Measurements from ENCODE around the gene BMPER.

Gene BMPER

DNA sequence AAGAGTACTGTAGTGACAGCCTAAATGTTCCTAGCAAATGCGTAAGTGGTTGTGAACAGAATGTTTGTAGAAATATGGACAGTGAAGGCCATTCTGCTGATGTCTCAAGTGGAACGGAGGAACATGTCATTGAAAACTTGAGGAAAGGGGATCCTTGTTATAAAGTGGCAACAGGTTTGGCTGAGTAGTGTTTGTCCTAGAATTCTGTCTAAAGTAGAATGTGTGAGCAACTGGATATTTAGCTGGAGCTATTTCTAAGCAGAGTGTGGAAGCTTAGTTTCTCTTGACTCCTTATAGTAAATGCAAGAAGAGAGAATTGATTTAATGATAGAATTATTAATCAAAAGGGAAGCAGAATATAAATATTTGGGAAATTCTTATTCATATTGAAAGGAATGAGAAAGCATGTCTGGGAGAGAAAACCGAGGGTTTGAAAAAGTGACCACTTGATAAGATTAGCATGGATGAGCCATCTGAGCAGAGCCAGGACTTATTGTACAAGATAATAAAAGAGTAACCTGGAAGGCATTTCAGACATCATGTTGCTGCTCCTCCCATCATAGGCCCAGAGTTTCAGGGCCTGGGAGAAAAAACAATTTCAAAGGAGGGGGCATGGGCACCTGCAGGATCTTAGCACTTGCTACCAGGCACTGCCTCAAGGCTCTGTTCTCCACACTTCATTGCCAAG is 276.1 kb downstream of the BMPER start:
- DNase-seq (ENCODE audit: low spot score), result no peak

DNA sequence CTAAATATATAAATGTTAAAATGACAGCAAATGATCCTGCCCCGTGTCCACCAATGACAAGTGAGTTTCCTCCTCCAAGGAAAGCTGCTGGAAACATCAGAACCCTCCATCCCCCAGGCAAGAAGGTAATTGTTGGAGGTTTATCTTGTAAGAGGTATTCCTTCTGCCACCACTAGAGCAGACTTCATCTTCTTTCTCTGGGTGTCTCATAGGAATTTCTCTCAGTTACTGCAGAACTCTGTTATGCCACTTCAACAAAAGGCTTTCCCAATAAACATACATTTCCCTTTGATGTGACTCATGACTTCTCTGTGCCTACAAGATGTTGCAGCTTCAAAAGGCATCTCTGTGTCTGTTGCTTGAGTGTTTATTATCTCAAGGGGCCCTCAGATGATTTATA is 279.1 kb downstream of the BMPER start:
- peak; percentile 15 for DNase-seq (ENCODE audit: low spot score)

DNA sequence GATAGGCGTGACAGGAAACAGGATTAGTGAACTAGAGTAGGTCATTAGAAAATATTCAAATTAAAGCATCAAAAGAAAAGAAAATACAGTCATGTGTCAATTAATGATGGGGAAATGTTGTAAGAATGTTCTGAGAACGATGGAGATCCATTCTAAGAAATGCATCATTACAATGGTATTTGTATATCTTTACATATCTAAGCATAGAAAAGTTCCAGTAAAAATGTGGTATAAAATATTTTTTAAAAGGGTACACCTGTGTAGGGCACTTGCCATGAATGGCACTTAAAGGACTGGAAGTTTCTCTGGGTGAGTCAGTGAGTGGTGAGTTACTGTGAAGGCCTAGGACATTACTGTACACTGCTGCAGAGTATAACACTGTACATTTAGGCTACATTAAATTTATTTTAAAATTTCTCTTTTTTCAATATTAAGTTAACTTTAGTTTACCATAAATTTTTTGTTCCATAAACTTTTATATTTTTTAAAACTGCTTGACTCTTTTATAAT is 282.5 kb downstream of the BMPER start:
- DNase-seq (ENCODE audit: low spot score), result no peak

DNA sequence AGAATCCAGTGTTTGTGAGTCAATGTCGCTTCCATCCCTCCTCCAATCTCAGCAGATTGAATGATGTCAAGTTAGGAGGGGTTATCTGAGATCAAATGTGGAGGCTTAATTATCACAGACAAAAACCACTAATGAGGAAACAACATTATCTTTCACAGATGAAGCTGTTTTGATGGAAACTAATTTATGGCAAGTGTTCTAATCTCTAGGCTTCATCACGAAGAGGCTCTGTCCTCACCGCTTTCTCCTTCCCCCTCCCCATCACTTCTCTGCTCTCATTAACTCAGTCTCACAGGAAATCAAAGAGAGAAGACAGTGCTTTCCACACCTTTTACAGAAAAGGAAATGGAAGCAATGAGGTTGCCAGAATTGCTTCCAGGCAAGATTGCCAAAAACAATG is 283.7 kb downstream of the BMPER start:
- DNase-seq (ENCODE audit: low spot score), result no peak

DNA sequence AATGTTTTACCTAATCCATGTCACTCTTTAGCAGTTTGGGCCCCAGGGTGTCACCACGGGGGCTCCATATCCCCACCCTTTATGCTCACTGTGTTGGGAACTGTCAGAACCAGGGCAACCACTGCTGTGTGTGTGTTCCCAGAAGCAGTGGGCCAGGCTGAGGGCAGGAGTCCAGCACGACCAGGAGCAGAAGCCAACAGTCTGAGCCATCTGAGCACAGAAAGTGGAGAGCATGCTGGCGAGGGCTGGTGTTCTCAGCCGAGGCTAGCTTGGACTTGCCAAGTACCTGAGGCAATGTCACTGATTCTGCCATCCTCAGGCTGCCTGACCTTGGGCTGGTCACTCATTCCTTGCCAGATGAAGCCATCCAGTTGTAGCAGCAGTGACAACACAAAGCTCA is 285.0 kb downstream of the BMPER start:
- no peak for DNase-seq (ENCODE audit: low spot score)

DNA sequence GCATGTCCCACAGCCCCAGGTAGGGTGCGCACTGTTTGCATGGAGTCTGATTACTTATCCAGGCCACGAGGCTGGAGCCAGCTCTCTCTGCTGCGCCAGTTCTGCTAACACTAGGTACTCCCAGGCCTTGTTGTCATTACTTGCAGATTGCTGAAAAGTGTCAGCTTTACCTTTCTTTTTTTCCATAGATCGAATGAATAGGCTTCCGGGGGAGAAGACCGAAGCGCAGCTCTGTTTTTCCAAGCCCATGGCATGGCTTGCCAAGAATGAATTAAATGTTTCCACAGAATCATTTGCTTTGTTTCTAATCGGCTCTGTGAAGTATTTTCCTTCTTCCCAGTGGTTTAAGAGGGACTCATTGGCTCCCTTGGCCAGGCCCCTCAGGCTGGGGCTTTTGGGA is 285.8 kb downstream of the BMPER start:
- DNase-seq (ENCODE audit: low spot score), result no peak

DNA sequence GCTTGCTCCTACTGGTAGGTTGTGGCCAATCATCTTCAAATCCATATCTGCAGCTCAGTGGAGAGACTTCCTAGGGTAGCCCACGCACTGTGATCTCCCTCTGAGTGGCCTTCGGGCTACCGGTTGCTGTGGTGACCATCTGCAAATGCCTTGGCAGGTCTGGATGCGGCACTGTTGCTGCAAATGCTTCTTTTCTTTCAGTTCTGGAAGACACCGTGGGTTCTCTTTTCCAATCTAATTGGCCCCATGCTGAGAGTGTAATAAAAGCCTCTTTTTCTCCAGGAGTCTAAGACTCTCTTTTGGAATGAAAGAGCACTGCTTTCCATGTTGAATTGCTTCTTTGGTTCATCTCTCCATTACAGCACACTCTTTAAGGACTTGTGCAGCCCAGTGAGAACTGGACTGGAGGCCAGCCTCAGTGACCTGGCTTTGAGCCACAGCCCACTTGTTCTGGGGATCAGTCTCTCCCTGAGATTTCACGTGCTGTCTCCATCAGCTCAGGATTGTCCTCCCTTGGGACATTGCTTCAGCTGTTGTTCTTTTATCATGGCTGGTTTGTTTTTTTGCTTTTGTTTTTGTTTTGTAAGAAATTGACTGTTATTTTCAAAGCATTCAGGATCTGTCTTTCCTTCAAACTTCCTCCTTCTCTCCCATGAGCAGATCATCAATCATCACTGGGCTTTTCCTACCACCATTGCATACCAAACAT is 286.6 kb downstream of the BMPER start:
- no peak for DNase-seq (ENCODE audit: low spot score)

DNA sequence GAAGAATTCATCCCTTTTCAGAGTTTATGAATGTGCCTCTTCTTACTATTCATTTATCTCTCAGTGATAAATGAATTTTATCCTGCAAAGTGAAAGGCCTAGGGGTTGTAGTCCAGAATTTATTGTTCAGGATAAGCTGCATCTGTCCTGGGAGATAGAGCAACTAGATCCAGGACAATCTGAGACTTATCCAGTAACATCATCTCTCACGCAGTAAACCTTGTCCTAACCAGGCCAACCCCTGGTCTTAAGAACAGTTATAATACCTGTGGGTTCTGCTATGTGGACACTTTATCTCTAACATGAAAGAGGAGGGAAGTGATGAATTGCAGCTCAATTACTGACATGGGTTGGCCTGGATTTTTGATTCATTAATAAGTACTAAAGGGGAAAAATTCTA is 287.6 kb downstream of the BMPER start:
- DNase-seq (ENCODE audit: low spot score), result no peak

- no peak for DNase-seq (ENCODE audit: low spot score)
These were observed 292.9 kb downstream of the BMPER start for GRCh38 chr7:34198231-34198641.

Data from AG08396 (cell line).